H1 (cell line): ENCODE measurements around the gene RAP1A. TPM values are rescaled to one million over a fixed set of nuclear protein-coding genes. Genes with fewer than 3 reads are reported as not detected.

ENCODE experiments used
- CTCF ChIA-PET: fragments of 300-600 bp; sonication (Branson Sonifier 250); formaldehyde crosslinking; loops from one replicate; lab custom pipeline; 2021; ENCODE audit not compliant: partially characterized antibody; lab: Charles Lee
- POLR2A ChIA-PET: fragments of 300-600 bp; sonication (Branson Sonifier 250); formaldehyde crosslinking; loops from one replicate; lab custom pipeline; 2021; ENCODE audit warnings: inconsistent platforms; ENCODE audit not compliant: partially characterized antibody; lab: Charles Lee
- DNase-seq, 2 experiments: peaks; one replicate each; pipeline versions ENCODE4 v3.0.0 to v3.0.0-alpha.2; 2010 to 2022; ENCODE audit warnings: low spot score in 2 of 2, low read depth in 1 of 2, mixed read lengths in 1 of 2
- FAIRE-seq: peaks from 2 replicates; lab custom pipeline; 2011; peaks lifted over from hg19 to GRCh38; lab: Jason Lieb, UNC
- H2AFZ ChIP-seq: 2 replicates; pipeline ENCODE4 v1.8.1; 2012; ENCODE audit warnings: low read length, inconsistent platforms
- H2AK5ac ChIP-seq: 2 replicates; pipeline ENCODE4 v1.6.1; 2013; ENCODE audit warnings: low read depth, low read length
- H2BK120ac ChIP-seq: replicated peaks from 2 replicates; pipeline ENCODE3; 2013; ENCODE audit warnings: low read depth, low read length, inconsistent platforms
- H2BK12ac ChIP-seq: 2 replicates; pipeline ENCODE4 v1.6.1; 2013; ENCODE audit warnings: low read depth, low read length
- H2BK15ac ChIP-seq: 2 replicates; pipeline ENCODE4 v1.6.1; 2013; ENCODE audit warnings: low read length
- H2BK20ac ChIP-seq: 2 replicates; pipeline ENCODE4 v1.6.1; 2013; ENCODE audit warnings: low read length
- H2BK5ac ChIP-seq: 2 replicates; pipeline ENCODE4 v1.6.1; 2013; ENCODE audit warnings: low read depth, low read length
- H3K14ac ChIP-seq: 2 replicates; pipeline ENCODE4 v1.6.1; 2013; ENCODE audit warnings: inconsistent platforms; ENCODE audit not compliant: insufficient read length
- H3K18ac ChIP-seq: 2 replicates; pipeline ENCODE4 v1.6.1; 2013; ENCODE audit warnings: low read length; ENCODE audit errors: extremely low read depth
- H3K23ac ChIP-seq: 2 replicates; pipeline ENCODE4 v1.6.1; 2013; ENCODE audit warnings: inconsistent platforms; ENCODE audit not compliant: insufficient read length
- H3K23me2 ChIP-seq: 2 replicates; pipeline ENCODE4 v1.6.1; 2013; ENCODE audit warnings: low read depth, low read length
- H3K27ac ChIP-seq: 2 replicates; pipeline ENCODE4 v1.6.1; 2011; ENCODE audit warnings: low read depth, low read length, inconsistent platforms
- H3K27me3 ChIP-seq, 4 experiments: replicated peaks in 1 of 4; 1 replicate in 1 of 4; 2 replicates in 3 of 4; pipeline versions ENCODE4 v1.6.1 to v1.8.1; 2011 to 2013; ENCODE audit warnings: low read length in 3 of 4, mild to moderate bottlenecking in 3 of 4, inconsistent platforms in 2 of 4, mixed read lengths in 2 of 4, moderate library complexity in 1 of 4; ENCODE audit not compliant: control insufficient read depth in 3 of 4, insufficient read depth in 3 of 4; ENCODE audit errors: extremely low read depth in 1 of 4
- H3K36me3 ChIP-seq, 4 experiments: 2 replicates each; pipeline versions ENCODE4 v1.6.1 to v1.8.1; 2011 to 2013; ENCODE audit warnings: mild to moderate bottlenecking in 4 of 4, low read length in 3 of 4, moderate library complexity in 2 of 4, control low read depth in 1 of 4, inconsistent platforms in 1 of 4; ENCODE audit not compliant: insufficient read depth in 4 of 4, control insufficient read depth in 2 of 4
- H3K4ac ChIP-seq: replicated peaks from 2 replicates; pipeline ENCODE3; 2013; ENCODE audit warnings: low read length, low read depth, mixed read lengths, inconsistent platforms; ENCODE audit not compliant: insufficient read length
- H3K4me1 ChIP-seq, 4 experiments: replicated peaks in 1 of 4; 1 replicate in 1 of 4; 2 replicates in 3 of 4; pipeline versions ENCODE4 v1.6.1 to v1.8.1; 2011 to 2013; ENCODE audit warnings: low read length in 3 of 4, inconsistent platforms in 2 of 4, mixed read lengths in 1 of 4; ENCODE audit not compliant: insufficient read depth in 4 of 4, control insufficient read depth in 3 of 4
- H3K4me2 ChIP-seq, 2 experiments: 2 replicates each; pipeline versions ENCODE4 v1.6.1 to v1.8.1; 2011 to 2013; ENCODE audit warnings: low read depth in 2 of 2, low read length in 2 of 2, control low read depth in 1 of 2, inconsistent platforms in 1 of 2, mild to moderate bottlenecking in 1 of 2; ENCODE audit not compliant: insufficient read depth in 1 of 2
- H3K4me3 ChIP-seq, 4 experiments: fragments of 200-600, 300-600 bp in 1 of 4; sonication (generic), shearing (Covaris generic), sonication (Bioruptor Twin) in 1 of 4; 2 replicates each; pipeline versions ENCODE4 v1.5.1 to v1.8.1; 2011 to 2016; ENCODE audit warnings: low read length in 4 of 4, low read depth in 3 of 4, control low read depth in 2 of 4, inconsistent platforms in 2 of 4, mild to moderate bottlenecking in 2 of 4, mixed read lengths in 1 of 4, moderate library complexity in 1 of 4; ENCODE audit not compliant: insufficient read depth in 2 of 4; ENCODE audit errors: extremely low read depth in 1 of 4
- H3K56ac ChIP-seq: replicated peaks from 2 replicates; pipeline ENCODE3; 2013; ENCODE audit warnings: low read depth, mild to moderate bottlenecking, mixed read lengths, low read length, inconsistent platforms; ENCODE audit not compliant: insufficient read length
- H3K79me1 ChIP-seq: 2 replicates; pipeline ENCODE4 v1.6.1; 2013; ENCODE audit warnings: low read depth, low read length, control low read depth
- H3K79me2 ChIP-seq, 2 experiments: 2 replicates each; pipeline versions ENCODE4 v1.6.1 to v1.8.1; 2012 to 2013; ENCODE audit warnings: low read length in 2 of 2, mild to moderate bottlenecking in 2 of 2, inconsistent platforms in 1 of 2; ENCODE audit not compliant: insufficient read depth in 2 of 2, control insufficient read depth in 1 of 2
- H3K9ac ChIP-seq, 4 experiments: replicated peaks in 1 of 4; 1 replicate in 1 of 4; 2 replicates in 3 of 4; pipeline versions ENCODE4 v1.6.1 to v1.8.1; 2011 to 2013; ENCODE audit warnings: low read depth in 3 of 4, low read length in 3 of 4, control low read depth in 2 of 4, mild to moderate bottlenecking in 2 of 4, moderate library complexity in 2 of 4, inconsistent platforms in 1 of 4; ENCODE audit errors: extremely low read depth in 1 of 4
- H3K9me3 ChIP-seq, 2 experiments: 2 replicates each; pipeline versions ENCODE4 v1.6.1 to v1.8.1; 2012 to 2013; ENCODE audit warnings: mild to moderate bottlenecking in 2 of 2, moderate library complexity in 2 of 2, control low read depth in 1 of 2, inconsistent platforms in 1 of 2, low read depth in 1 of 2, low read length in 1 of 2, mixed read lengths in 1 of 2; ENCODE audit not compliant: insufficient read depth in 2 of 2
- H4K20me1 ChIP-seq, 2 experiments: replicated peaks in 1 of 2; 2 replicates each; pipeline versions ENCODE3 to v1.8.1; 2011 to 2013; ENCODE audit warnings: inconsistent platforms in 2 of 2, low read length in 2 of 2, mild to moderate bottlenecking in 1 of 2; ENCODE audit not compliant: insufficient read depth in 2 of 2, control insufficient read depth in 1 of 2
- H4K5ac ChIP-seq: 2 replicates; pipeline ENCODE4 v1.6.1; 2013; ENCODE audit warnings: low read length, low read depth, mixed read lengths, inconsistent platforms; ENCODE audit not compliant: insufficient read length
- H4K8ac ChIP-seq: 2 replicates; pipeline ENCODE4 v1.8.0; 2013; ENCODE audit warnings: mild to moderate bottlenecking, moderate library complexity, low read length, inconsistent platforms; ENCODE audit not compliant: insufficient read depth; ENCODE audit errors: extremely low read depth
- H4K91ac ChIP-seq: replicated peaks from 2 replicates; pipeline ENCODE3; 2013; ENCODE audit warnings: low read length, mixed read lengths, inconsistent platforms; ENCODE audit not compliant: insufficient read length
- ASH2L ChIP-seq: fragments of 200-600, 300-600 bp; sonication (generic); IDR thresholded peaks from one replicate; pipeline ENCODE4 v1.7.1; 2017; ENCODE audit warnings: low read length
- CTBP2 ChIP-seq: IDR thresholded peaks from 2 replicates; pipeline ENCODE4 v1.7.0; 2011; ENCODE audit warnings: borderline replicate concordance, mild to moderate bottlenecking, moderate library complexity, mixed read lengths, low read length; ENCODE audit not compliant: insufficient read depth, insufficient read length
- EZH2 ChIP-seq: fragments of 200-600 bp; sonication (generic); IDR thresholded peaks from 2 replicates; pipeline ENCODE4 v1.7.1; 2012; ENCODE audit warnings: low read depth, mild to moderate bottlenecking, moderate library complexity, low read length, inconsistent platforms; ENCODE audit not compliant: severe bottlenecking
- FOSL1 ChIP-seq: IDR thresholded peaks from 2 replicates; pipeline ENCODE4 v1.6.1; 2011; ENCODE audit warnings: mild to moderate bottlenecking, low read depth, low read length, moderate library complexity; ENCODE audit not compliant: insufficient read depth
- GABPA ChIP-seq: IDR thresholded peaks from 2 replicates; pipeline ENCODE4 v1.6.1; 2011; ENCODE audit warnings: mild to moderate bottlenecking, low read length, moderate library complexity, borderline replicate concordance; ENCODE audit not compliant: insufficient read depth
- KDM4A ChIP-seq: IDR thresholded peaks from one replicate; pipeline ENCODE4 v1.7.1; 2012; ENCODE audit warnings: low read depth, mild to moderate bottlenecking, moderate library complexity, low read length, inconsistent platforms; ENCODE audit not compliant: severe bottlenecking
- POLR2A ChIP-seq, 2 experiments: IDR thresholded peaks; 1 replicate in 1 of 2; 2 replicates in 1 of 2; pipeline ENCODE4 v1.6.1; 2011; ENCODE audit warnings: low read depth in 2 of 2, low read length in 2 of 2, mild to moderate bottlenecking in 2 of 2; ENCODE audit errors: control extremely low read depth in 1 of 2
- TAF7 ChIP-seq: optimal IDR thresholded peaks from 2 replicates; pipeline ENCODE3; 2011; ENCODE audit warnings: low read depth, mild to moderate bottlenecking, inconsistent platforms, low read length, moderate library complexity, borderline replicate concordance
- WGBS, 2 experiments: shearing (Covaris generic) in 1 of 2; methylation state at CpG; one replicate each; pipeline versions ENCODE4 v1.1.6 to v1.1.7; 2013 to 2015; ENCODE audit warnings: low lambda C conversion rate in 2 of 2, mixed read lengths in 2 of 2, inconsistent platforms in 1 of 2, low coverage in 1 of 2, missing lambda C conversion rate in 1 of 2; ENCODE audit not compliant: insufficient replicate concordance in 2 of 2, insufficient coverage in 1 of 2, insufficient read length in 1 of 2; ENCODE audit errors: extremely low coverage in 1 of 2, missing lambda C conversion rate in 1 of 2; 5-methylcytosine and 5-hydroxymethylcytosine counted together
- polyA plus RNA-seq, 7 experiments: library from polyadenylated mRNA; depleted of rRNA in 3 of 7; stranded (reverse) in 5 of 7; unstranded in 2 of 7; fragments of >200 nt in 5 of 7; fragments of 200-250 nt in 2 of 7; gene quantifications; 1 replicate in 5 of 7; 2 replicates in 1 of 7; 4 replicates in 1 of 7; pipeline versions ENCODE4 v1.2.1 to v1.2.3, GENCODE V29; 2011 to 2013; ENCODE audit warnings: missing spikeins in 2 of 7, mixed read lengths in 2 of 7
- total RNA-seq: library from RNA; stranded (reverse); fragmentation: NEBNext Ultra II Directional; extraction: Animal tissue kit (Norgen Biotek cat#: 25700); gene quantifications from 2 replicates; pipeline ENCODE4 v1.2.1, GENCODE V29; 2021
- TF ChIP-seq, protein P1 (sequence below): IDR thresholded peaks from 2 replicates; pipeline ENCODE4 v1.6.1; 2012; ENCODE audit warnings: inconsistent platforms

RAP1A gene
- total and polyA plus RNA-seq, 2 of the 8 experiments (the other 6 are each of a cell fraction or from before 2014, with no cell fraction given), result 10.9 to 35.8 TPM

DNA sequence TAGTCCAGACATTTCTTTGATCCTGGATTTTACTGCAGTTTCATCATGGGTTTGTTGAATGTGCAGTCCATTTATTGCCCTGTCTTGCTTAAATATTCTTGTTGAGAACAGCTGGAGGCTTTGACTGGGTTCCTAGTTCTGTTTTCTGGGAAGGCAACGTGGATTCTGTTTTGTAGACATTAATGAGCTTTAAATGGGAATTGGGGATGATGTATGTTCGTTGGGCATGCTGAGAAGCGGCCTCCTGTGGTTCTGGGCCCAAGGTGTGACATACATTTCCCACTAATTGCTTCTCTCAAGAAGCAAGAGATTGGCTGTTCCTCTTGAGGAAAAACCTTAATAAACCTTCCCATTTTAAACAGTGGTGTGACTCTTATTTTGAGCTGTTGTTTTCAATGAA lies 96.7 kb downstream of the RAP1A start:
- no peak for FAIRE-seq
- H3K14ac ChIP-seq, result no peak overlapping the region
- H3K23me2 ChIP-seq, result no peaks in the 10 kb centered on the region; the same call in 1 of the 2 replicates
- H3K4me2 ChIP-seq, result no peak overlapping the region
- H3K79me1 ChIP-seq, result no peaks in the 10 kb centered on the region
- H2BK20ac ChIP-seq, result no peak overlapping the region
- no peak overlapping the region for H3K4me3 ChIP-seq
- H3K56ac ChIP-seq, result no peak overlapping the region
- no peak for DNase-seq
- H3K27me3 ChIP-seq, result no peaks in the 10 kb centered on the region
- H2BK12ac ChIP-seq, result no peak overlapping the region
- peaks cover under 1 to 13% (median 10%) of the 10 kb centered on the region in 4 experiments; a peak in 5 of 7 replicates for H3K4me1 ChIP-seq
- no peaks in the 10 kb centered on the region for H4K20me1 ChIP-seq
- no peak overlapping the region for H3K4ac ChIP-seq
- CTCF ChIA-PET, result interaction anchor here (0.7 to 42.0 kb wide), 11 partner anchors 9 to 244 kb away, joined by 3 to 1070 read pairs (median 6); partner anchors contain the start of genes DDX20 and INKA2
- no peaks in the 10 kb centered on the region for H3K79me2 ChIP-seq
- no peaks in the 10 kb centered on the region for H3K9me3 ChIP-seq
- no peak overlapping the region for H4K5ac ChIP-seq
- H2AK5ac ChIP-seq, result no peak overlapping the region
- no peak overlapping the region for H2BK5ac ChIP-seq
- no peak overlapping the region for H2AFZ ChIP-seq
- H3K9ac ChIP-seq, result no peak overlapping the region
- POLR2A ChIA-PET, result interaction anchor here (0.5 to 18.0 kb wide), 4 partner anchors 21 to 281 kb away, joined by 3 to 343 read pairs (median 4); partner anchors contain the start of genes DDX20 and INKA2
- H2BK15ac ChIP-seq, result no peak overlapping the region
- TF ChIP-seq KDM4A, result no peak
- TF ChIP-seq, protein P1, sequence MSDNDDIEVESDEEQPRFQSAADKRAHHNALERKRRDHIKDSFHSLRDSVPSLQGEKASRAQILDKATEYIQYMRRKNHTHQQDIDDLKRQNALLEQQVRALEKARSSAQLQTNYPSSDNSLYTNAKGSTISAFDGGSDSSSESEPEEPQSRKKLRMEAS, result no peak
- no peak for TF ChIP-seq ASH2L
- TF ChIP-seq CTBP2, result no peak
- no peak for TF ChIP-seq GABPA
- no peak for TF ChIP-seq EZH2
- TF ChIP-seq POLR2A (IDR thresholded peaks at IDR 0.05; ENCODE audit: control extremely low read depth in 1 of 2, low read depth in 2 of 2, low read length in 2 of 2), result no peak
- no peak for TF ChIP-seq TAF7
- TF ChIP-seq FOSL1, result no peak
- H2BK120ac ChIP-seq, result no peak overlapping the region
- 96% methylated on average over 3 of the region's 3 CpGs; no CpG with 5 or more reads in 1 of the 2 experiments for WGBS, 2 experiments
- H3K18ac ChIP-seq, result no peak overlapping the region
- no peak overlapping the region for H4K8ac ChIP-seq
- H3K23ac ChIP-seq, result no peak overlapping the region
- peaks cover 0 to 3% (median 0%) of the 10 kb centered on the region in 4 experiments; a peak in 1 of 8 replicates for H3K36me3 ChIP-seq
- no peak overlapping the region for H3K27ac ChIP-seq
- H4K91ac ChIP-seq, result no peak overlapping the region
